Loucy (cell line): Measurements from ENCODE around the gene SLC7A6OS.

ENCODE experiments used
- EZH2phosphoT487 ChIP-seq: fragments of 200-600 bp; IDR thresholded peaks from 2 replicates; pipeline ENCODE4 v1.6.1; 2018; ENCODE audit warnings: antibody characterized with exemption, mild to moderate bottlenecking, moderate library complexity, borderline replicate concordance
- TF ChIP-seq, protein P1 (sequence below): fragments of 200-600 bp; sonication (generic); conservative IDR thresholded peaks from 2 replicates; pipeline ENCODE4 v1.5.1; 2014; ENCODE audit warnings: mild to moderate bottlenecking, antibody characterized with exemption, low read length

DNA sequence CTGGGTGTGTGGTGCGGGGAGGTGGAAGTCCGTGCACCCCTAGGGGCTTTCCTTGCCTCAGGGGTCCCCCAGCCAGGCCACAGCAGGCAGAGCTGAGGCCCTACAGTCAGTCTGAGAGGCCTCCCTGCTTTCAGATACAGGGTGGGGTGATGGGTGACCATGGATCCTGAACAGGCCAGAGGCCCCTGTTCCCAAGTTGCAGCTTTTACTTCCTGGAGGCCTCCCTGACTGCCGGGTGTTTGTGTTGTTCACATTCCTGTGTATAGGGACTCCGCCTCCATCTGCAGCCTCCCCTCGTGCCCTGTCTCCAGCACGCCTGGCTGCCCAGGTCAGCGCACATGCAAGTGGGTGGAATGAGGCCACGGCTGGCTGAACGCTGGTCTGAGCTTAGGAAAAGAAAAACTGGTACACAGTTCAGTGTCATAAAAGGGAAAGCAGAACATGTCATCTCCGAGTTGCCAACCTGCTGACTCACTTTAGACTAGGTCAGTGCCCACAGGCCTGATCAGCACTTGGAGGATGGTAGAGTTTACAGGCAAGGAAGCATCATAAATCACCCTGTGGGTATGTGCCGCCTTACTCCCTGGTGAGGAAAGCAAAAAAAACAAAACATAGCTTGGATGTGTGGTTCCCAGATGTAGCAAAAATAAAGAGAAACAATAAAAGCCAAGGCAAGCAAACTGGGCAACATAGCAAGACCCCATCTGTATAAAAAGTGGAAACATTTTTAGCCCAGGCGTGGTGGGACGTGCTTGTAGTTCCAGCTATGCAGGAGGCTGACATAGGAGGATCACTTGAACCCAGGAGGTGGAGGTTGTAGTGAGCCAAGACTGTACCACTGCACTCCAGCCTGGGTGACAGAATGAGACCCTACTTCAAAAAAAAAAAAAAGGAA lies 52.6 kb downstream of the SLC7A6OS start:
- TF ChIP-seq, protein P1, sequence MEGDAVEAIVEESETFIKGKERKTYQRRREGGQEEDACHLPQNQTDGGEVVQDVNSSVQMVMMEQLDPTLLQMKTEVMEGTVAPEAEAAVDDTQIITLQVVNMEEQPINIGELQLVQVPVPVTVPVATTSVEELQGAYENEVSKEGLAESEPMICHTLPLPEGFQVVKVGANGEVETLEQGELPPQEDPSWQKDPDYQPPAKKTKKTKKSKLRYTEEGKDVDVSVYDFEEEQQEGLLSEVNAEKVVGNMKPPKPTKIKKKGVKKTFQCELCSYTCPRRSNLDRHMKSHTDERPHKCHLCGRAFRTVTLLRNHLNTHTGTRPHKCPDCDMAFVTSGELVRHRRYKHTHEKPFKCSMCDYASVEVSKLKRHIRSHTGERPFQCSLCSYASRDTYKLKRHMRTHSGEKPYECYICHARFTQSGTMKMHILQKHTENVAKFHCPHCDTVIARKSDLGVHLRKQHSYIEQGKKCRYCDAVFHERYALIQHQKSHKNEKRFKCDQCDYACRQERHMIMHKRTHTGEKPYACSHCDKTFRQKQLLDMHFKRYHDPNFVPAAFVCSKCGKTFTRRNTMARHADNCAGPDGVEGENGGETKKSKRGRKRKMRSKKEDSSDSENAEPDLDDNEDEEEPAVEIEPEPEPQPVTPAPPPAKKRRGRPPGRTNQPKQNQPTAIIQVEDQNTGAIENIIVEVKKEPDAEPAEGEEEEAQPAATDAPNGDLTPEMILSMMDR = no peak
- TF ChIP-seq EZH2phosphoT487 = no peak
